WTC11 (cell line): ENCODE results near the gene PTPRT. TPM values are rescaled to one million over a fixed set of nuclear protein-coding genes. Genes with fewer than 3 reads are reported as not detected.

ENCODE experiments used
- ATAC-seq: fragments of 200-7000 bp; cut with Tn5 transposase; 2 replicates; pipeline ENCODE4 v1.10.0; 2021; ENCODE audit warnings: mild to moderate bottlenecking, moderate library complexity
- CTCF ChIA-PET: fragments of 300-600 bp; sonication (Branson Sonifier 250); formaldehyde crosslinking; loops from one replicate; lab custom pipeline; 2021; ENCODE audit warnings: antibody characterized with exemption; lab: Charles Lee
- POLR2A ChIA-PET: fragments of 350-600 bp; sonication (Branson Sonifier 250); formaldehyde crosslinking; loops from one replicate; lab custom pipeline; 2021; ENCODE audit warnings: antibody characterized with exemption; lab: Charles Lee
- DNase-seq: peaks from one replicate; pipeline ENCODE4 v3.0.0; 2021; ENCODE audit warnings: low spot score
- H3K27ac Mint-ChIP-seq: 2 replicates; pipeline ENCODE4 v1.8.0; 2021; ENCODE audit warnings: mixed read lengths
- H3K27me3 Mint-ChIP-seq: 2 replicates; pipeline ENCODE4 v1.8.0; 2021; ENCODE audit warnings: low read depth, mild to moderate bottlenecking, moderate library complexity, mixed read lengths
- H3K36me3 Mint-ChIP-seq: 2 replicates; pipeline ENCODE4 v1.8.0; 2021; ENCODE audit warnings: mixed read lengths
- H3K4me1 Mint-ChIP-seq: 2 replicates; pipeline ENCODE4 v1.8.0; 2022; ENCODE audit warnings: mixed read lengths
- H3K4me3 Mint-ChIP-seq: 2 replicates; pipeline ENCODE4 v1.8.0; 2021; ENCODE audit warnings: mild to moderate bottlenecking, moderate library complexity, mixed read lengths
- H3K9me3 Mint-ChIP-seq: 2 replicates; pipeline ENCODE4 v1.8.0; 2021; ENCODE audit warnings: mixed read lengths
- AFF4 ChIP-seq: sonication (generic); formaldehyde crosslinking; IDR thresholded peaks from 2 replicates; pipeline ENCODE4 v1.8.1; 2023; ENCODE audit warnings: mild to moderate bottlenecking, missing genetic modification reagents, borderline replicate concordance
- ATF1 ChIP-seq: sonication (generic); formaldehyde crosslinking; IDR thresholded peaks from 2 replicates; pipeline ENCODE4 v1.8.1; 2023; ENCODE audit warnings: mild to moderate bottlenecking, moderate library complexity, missing genetic modification reagents
- ATF3 ChIP-seq: sonication (generic); formaldehyde crosslinking; conservative IDR thresholded peaks from 2 replicates; pipeline ENCODE4 v1.8.1; 2022; ENCODE audit warnings: mild to moderate bottlenecking, missing genetic modification reagents
- E2F1 ChIP-seq: sonication (generic); formaldehyde crosslinking; IDR thresholded peaks from 2 replicates; pipeline ENCODE4 v1.8.0; 2022; ENCODE audit warnings: mild to moderate bottlenecking, missing genetic modification reagents
- FOXJ3 ChIP-seq: sonication (generic); formaldehyde crosslinking; IDR thresholded peaks from 2 replicates; pipeline ENCODE4 v1.9.0; 2021; ENCODE audit warnings: missing genetic modification reagents, mild to moderate bottlenecking, borderline replicate concordance
- GTF2I ChIP-seq: fragments of 250-450 bp; sonication (Bioruptor Pico); conservative IDR thresholded peaks from 2 replicates; pipeline ENCODE4 v1.4.0; 2021; ENCODE audit warnings: mild to moderate bottlenecking
- IRF2 ChIP-seq: sonication (generic); formaldehyde crosslinking; IDR thresholded peaks from 2 replicates; pipeline ENCODE4 v1.8.0; 2022; ENCODE audit warnings: low read depth, missing genetic modification reagents, borderline replicate concordance
- JUN ChIP-seq: sonication (generic); formaldehyde crosslinking; IDR thresholded peaks from 2 replicates; pipeline ENCODE4 v1.8.0; 2023; ENCODE audit warnings: mild to moderate bottlenecking, missing genetic modification reagents
- MYBL2 ChIP-seq: sonication (generic); formaldehyde crosslinking; IDR thresholded peaks from 2 replicates; pipeline ENCODE4 v1.8.1; 2023; ENCODE audit warnings: mild to moderate bottlenecking, moderate library complexity, missing genetic modification reagents
- PRDM15 ChIP-seq: sonication (generic); formaldehyde crosslinking; IDR thresholded peaks from 2 replicates; pipeline ENCODE4 v1.8.0; 2022; ENCODE audit warnings: missing genetic modification reagents
- SMAD3 ChIP-seq: sonication (generic); formaldehyde crosslinking; IDR thresholded peaks from 2 replicates; pipeline ENCODE4 v1.8.0; 2022; ENCODE audit warnings: missing genetic modification reagents, mild to moderate bottlenecking, borderline replicate concordance
- STAT6 ChIP-seq: sonication (generic); formaldehyde crosslinking; conservative IDR thresholded peaks from 2 replicates; pipeline ENCODE4 v1.8.1; 2023; ENCODE audit warnings: mild to moderate bottlenecking, low read depth, missing genetic modification reagents, moderate library complexity
- TEAD1 ChIP-seq: sonication (generic); formaldehyde crosslinking; IDR thresholded peaks from 2 replicates; pipeline ENCODE4 v1.8.0; 2022; ENCODE audit warnings: mild to moderate bottlenecking, missing genetic modification reagents
- TEAD4 ChIP-seq: sonication (generic); formaldehyde crosslinking; IDR thresholded peaks from 2 replicates; pipeline ENCODE4 v1.8.0; 2022; ENCODE audit warnings: mild to moderate bottlenecking, missing genetic modification reagents
- ZNF138 ChIP-seq: sonication (generic); formaldehyde crosslinking; conservative IDR thresholded peaks from 2 replicates; pipeline ENCODE4 v1.8.1; 2022; ENCODE audit warnings: mild to moderate bottlenecking, moderate library complexity, missing genetic modification reagents
- ZNF219 ChIP-seq: sonication (generic); formaldehyde crosslinking; IDR thresholded peaks from 2 replicates; pipeline ENCODE4 v1.8.0; 2023; ENCODE audit warnings: missing genetic modification reagents, mild to moderate bottlenecking, borderline replicate concordance
- ZNF532 ChIP-seq: fragments of 250-450 bp; sonication (Bioruptor Pico); IDR thresholded peaks from 2 replicates; pipeline ENCODE4 v1.9.0; 2021; ENCODE audit warnings: mild to moderate bottlenecking, borderline replicate concordance
- total RNA-seq: library from RNA; stranded (reverse); gene quantifications from 3 replicates; pipeline ENCODE4 v1.2.3, GENCODE V29; 2021

The PTPRT gene
- total RNA-seq, 1 experiment from 2014 or later: 1.1 TPM

GRCh38 chr20:42041000-42041565 is 1148.6 kb downstream of the PTPRT start:
- ChIA-PET CTCF (interaction anchor here (0.6 to 1.7 kb wide), 11 partner anchors 8 to 307 kb away, joined by 3 to 7 read pairs (median 4); no protein-coding TSS in a partner anchor), POLR2A (interaction anchor here (0.6 kb wide), 1 partner anchor 1315 kb away, joined by 3 read pairs; no protein-coding TSS in a partner anchor)
- TF ChIP-seq ZNF138 (CRISPR knock-in tag): no peak
- ATAC-seq (peak; percentile 36; the same call in 1 of the 2 replicates), DNase-seq (no peak)
- Mint-ChIP-seq H3K9me3 (peaks cover 24% of the 10 kb centered on the region), H3K27me3 (peaks cover 2% of the 10 kb centered on the region; the same call in 1 of the 2 replicates), H3K36me3 (no peaks in the 10 kb centered on the region), H3K4me3 (no peak overlapping the region), H3K4me1 (no peaks in the 10 kb centered on the region), H3K27ac (no peak overlapping the region)

GRCh38 chr20:42027746-42028268 is 1161.9 kb downstream of the PTPRT start:
- Mint-ChIP-seq H3K36me3 (no peaks in the 10 kb centered on the region), H3K27ac (no peak overlapping the region), H3K4me1 (no peaks in the 10 kb centered on the region), H3K4me3 (no peak overlapping the region), H3K27me3 (no peaks in the 10 kb centered on the region), H3K9me3 (no peaks in the 10 kb centered on the region)
- ATAC-seq (0 out of 2 replicates have a peak, but pooled peaks have one; percentile 38), DNase-seq (no peak)
- ChIA-PET CTCF (interaction anchor here (0.6 to 1.9 kb wide), 4 partner anchors 9 to 289 kb away, joined by 4 to 7 read pairs (median 6); no protein-coding TSS in a partner anchor), POLR2A (no interaction called here)
- TF ChIP-seq ZNF138 (CRISPR knock-in tag): no peak
- TF ChIP-seq PRDM15 (CRISPR knock-in tag): no peak
- TF ChIP-seq MYBL2 (CRISPR knock-in tag): no peak
- TF ChIP-seq AFF4: no peak
- TF ChIP-seq E2F1 (CRISPR knock-in tag): no peak
- no peak for TF ChIP-seq FOXJ3 (CRISPR knock-in tag)
- TF ChIP-seq ATF3 (CRISPR knock-in tag): no peak
- no peak for TF ChIP-seq STAT6
- TF ChIP-seq SMAD3 (CRISPR knock-in tag): no peak
- no peak for TF ChIP-seq ATF1 (CRISPR knock-in tag)
- no peak for TF ChIP-seq JUN (CRISPR knock-in tag)
- TF ChIP-seq ZNF532: no peak
- no peak for TF ChIP-seq GTF2I (CRISPR knock-in tag)
- TF ChIP-seq TEAD4: no peak
- no peak for TF ChIP-seq ZNF219 (CRISPR knock-in tag)
- TF ChIP-seq TEAD1 (CRISPR knock-in tag): no peak
- no peak for TF ChIP-seq IRF2 (CRISPR knock-in tag)
